GM10266 (cell line): ENCODE results near the gene TMEM263.
A peak's percentile ranks its signal among the peaks of the same experiment; 100 is the strongest.

Experiments
- DNase-seq: peaks from one replicate; pipeline ENCODE4 v3.0.0; 2012; ENCODE audit errors: extremely low spot score
- CTCF ChIP-seq: IDR thresholded peaks from 2 replicates; pipeline ENCODE4 v1.5.1; 2012; ENCODE audit warnings: mild to moderate bottlenecking, low read depth; ENCODE audit not compliant: control insufficient read depth, insufficient read depth; ENCODE audit errors: missing control alignments

TMEM263 gene

GRCh38 chr12:106962286-106962685 is 6.6 kb downstream of the TMEM263 start:
- no peak for TF ChIP-seq CTCF
- no peak for DNase-seq

GRCh38 chr12:106964526-106964925 is 8.8 kb downstream of the TMEM263 start:
- no peak for TF ChIP-seq CTCF
- no peak for DNase-seq

- no peak for TF ChIP-seq CTCF
- DNase-seq = no peak
Observed at GRCh38 chr12:106971065-106971464, 15.4 kb downstream of the TMEM263 start.

- no peak for TF ChIP-seq CTCF
- DNase-seq = no peak
Observed at GRCh38 chr12:106973545-106973944, 17.8 kb downstream of the TMEM263 start.

GRCh38 chr12:106974511-106974910 is 18.8 kb downstream of the TMEM263 start:
- TF ChIP-seq CTCF = no peak
- peak; percentile 24 for DNase-seq

- TF ChIP-seq CTCF = no peak
- no peak for DNase-seq
Observed at GRCh38 chr12:106975098-106975497, 19.4 kb downstream of the TMEM263 start.

- no peak for DNase-seq
- TF ChIP-seq CTCF = no peak
Observed at GRCh38 chr12:106975993-106976658, 20.4 kb downstream of the TMEM263 start.
